Prostate gland (tissue), 2 donors: ENCODE results near the gene PAFAH1B1.

ENCODE experiments used
- POLR2A ChIP-seq: fragments of 450-650 bp; IDR thresholded peaks from one replicate; pipeline ENCODE4 v1.6.1; 2016; ENCODE audit warnings: antibody characterized with exemption, mild to moderate bottlenecking
- POLR2AphosphoS5 ChIP-seq: sonication (generic); formaldehyde crosslinking; IDR thresholded peaks from one replicate; pipeline ENCODE4 v1.6.1; 2017; ENCODE audit warnings: antibody characterized with exemption
- TF ChIP-seq, protein P1 (sequence below), 4 experiments: fragments of 200-600 bp in 2 of 4; fragments of 450-650 bp in 2 of 4; sonication (generic) in 2 of 4; IDR thresholded peaks; 1 replicate in 3 of 4; 2 replicates in 1 of 4; pipeline ENCODE4 v1.5.1; 2016 to 2019; ENCODE audit warnings: antibody characterized with exemption in 4 of 4, mild to moderate bottlenecking in 2 of 4, moderate library complexity in 2 of 4

DNA sequence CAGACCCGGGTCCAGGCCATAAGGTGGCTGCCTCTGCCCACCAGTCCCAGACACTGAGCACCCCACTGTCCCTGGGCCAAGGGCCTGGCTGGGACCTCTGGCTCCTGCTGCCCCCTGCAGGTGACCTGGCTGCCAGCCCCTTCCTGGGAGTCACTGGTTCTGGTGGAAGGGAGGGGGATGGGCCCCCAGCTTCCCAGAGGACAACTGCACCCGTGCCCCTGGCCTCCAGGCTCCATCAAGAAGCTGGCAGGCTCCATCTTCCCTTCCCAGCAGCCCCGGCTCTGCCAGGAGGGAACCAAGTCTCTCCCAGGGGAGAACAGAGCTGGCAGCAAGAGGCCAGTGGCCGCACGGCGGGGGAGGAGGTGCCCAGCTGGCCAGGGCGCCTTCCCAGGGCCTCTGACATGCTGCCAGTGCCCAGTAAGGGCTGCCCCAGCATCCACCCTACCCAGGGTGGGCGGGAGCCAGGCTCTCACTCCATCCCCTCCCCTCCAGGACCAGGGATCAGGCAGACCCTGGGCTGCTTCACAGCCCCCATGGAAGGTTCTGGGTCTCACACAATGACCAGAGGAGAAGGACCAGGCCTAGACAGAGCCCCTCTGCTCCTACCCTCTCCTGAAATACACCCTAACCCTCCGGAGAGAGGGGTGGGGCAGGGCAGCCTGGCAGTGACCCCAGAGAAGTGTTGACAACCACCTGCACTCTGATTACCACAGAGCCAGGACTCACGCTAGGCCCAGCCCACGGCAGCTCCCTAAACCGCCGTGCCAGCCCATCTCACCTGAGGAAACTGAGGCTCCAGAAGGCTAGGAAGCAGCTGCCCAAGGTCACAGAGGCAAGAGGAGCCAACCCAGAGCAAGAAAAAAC is 114.5 kb downstream of the PAFAH1B1 start:
- TF ChIP-seq, protein P1, sequence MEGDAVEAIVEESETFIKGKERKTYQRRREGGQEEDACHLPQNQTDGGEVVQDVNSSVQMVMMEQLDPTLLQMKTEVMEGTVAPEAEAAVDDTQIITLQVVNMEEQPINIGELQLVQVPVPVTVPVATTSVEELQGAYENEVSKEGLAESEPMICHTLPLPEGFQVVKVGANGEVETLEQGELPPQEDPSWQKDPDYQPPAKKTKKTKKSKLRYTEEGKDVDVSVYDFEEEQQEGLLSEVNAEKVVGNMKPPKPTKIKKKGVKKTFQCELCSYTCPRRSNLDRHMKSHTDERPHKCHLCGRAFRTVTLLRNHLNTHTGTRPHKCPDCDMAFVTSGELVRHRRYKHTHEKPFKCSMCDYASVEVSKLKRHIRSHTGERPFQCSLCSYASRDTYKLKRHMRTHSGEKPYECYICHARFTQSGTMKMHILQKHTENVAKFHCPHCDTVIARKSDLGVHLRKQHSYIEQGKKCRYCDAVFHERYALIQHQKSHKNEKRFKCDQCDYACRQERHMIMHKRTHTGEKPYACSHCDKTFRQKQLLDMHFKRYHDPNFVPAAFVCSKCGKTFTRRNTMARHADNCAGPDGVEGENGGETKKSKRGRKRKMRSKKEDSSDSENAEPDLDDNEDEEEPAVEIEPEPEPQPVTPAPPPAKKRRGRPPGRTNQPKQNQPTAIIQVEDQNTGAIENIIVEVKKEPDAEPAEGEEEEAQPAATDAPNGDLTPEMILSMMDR (IDR thresholded peaks at IDR 0.05): peak in 1 of 4 experiments; percentile 7
- TF ChIP-seq POLR2AphosphoS5 (no peak), POLR2A (no peak)
